ENCODE results near the gene EPHX1. TPM values are rescaled to one million over a fixed set of nuclear protein-coding genes. Genes with fewer than 3 reads are reported as not detected.
"Not testable (repeated sequence)": the region's sequence is repeated elsewhere in the genome, so short reads cannot be mapped to it uniquely, and the experiment has no call there.

EPHX1 gene
- total and polyA plus RNA-seq, 2 of the 8 experiments (the other 6 are each of a cell fraction or from before 2014, with no cell fraction given): 45.3 to 79.1 TPM

DNA sequence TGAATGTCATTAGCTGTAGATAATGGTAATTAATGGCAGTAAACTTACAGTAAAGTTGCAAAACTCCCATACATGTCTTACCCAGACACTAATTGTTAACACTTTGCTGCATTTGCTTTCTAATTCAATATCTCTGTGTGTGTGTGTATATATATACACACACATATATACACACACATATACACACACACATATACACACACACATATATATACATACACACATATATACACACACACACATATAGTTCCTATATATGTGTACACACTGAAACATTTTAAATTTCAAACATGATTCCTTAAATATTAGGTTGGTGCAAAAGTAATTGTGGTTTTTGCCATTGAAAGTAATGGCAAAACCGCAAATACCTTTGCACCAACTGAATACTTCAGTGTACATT, 3.7 kb upstream of the EPHX1 start (continued):
- no peak for TF ChIP-seq SP4 (IDR thresholded peaks at IDR 0.05; ENCODE audit: low read length)

- H3K23ac ChIP-seq (ENCODE audit: insufficient read length); H3K23me2 ChIP-seq (ENCODE audit: low read depth, low read length); H4K91ac ChIP-seq (replicated peaks; ENCODE audit: insufficient read length, low read length); POLR2A ChIA-PET (ENCODE audit: partially characterized antibody); H3K79me1 ChIP-seq (ENCODE audit: low read depth, low read length); FAIRE-seq; DNase-seq (ENCODE audit: low read depth in 1 of 2, low spot score in 2 of 2); H3K36me3 ChIP-seq (ENCODE audit: control insufficient read depth in 2 of 4, insufficient read depth in 4 of 4, low read length in 3 of 4); H2BK12ac ChIP-seq (ENCODE audit: low read depth, low read length); H3K4me2 ChIP-seq (ENCODE audit: insufficient read depth in 1 of 2, low read depth in 2 of 2, low read length in 2 of 2); H3K56ac ChIP-seq (replicated peaks; ENCODE audit: insufficient read length, low read depth, low read length); H4K8ac ChIP-seq (ENCODE audit: extremely low read depth, insufficient read depth, low read length); H2BK15ac ChIP-seq (ENCODE audit: low read length); H3K4ac ChIP-seq (replicated peaks; ENCODE audit: insufficient read length, low read depth, low read length); H3K27ac ChIP-seq (ENCODE audit: low read depth, low read length); H3K14ac ChIP-seq (ENCODE audit: insufficient read length); H2BK5ac ChIP-seq (ENCODE audit: low read depth, low read length); H3K27me3 ChIP-seq (replicated peaks in 1 of 4; ENCODE audit: control insufficient read depth in 3 of 4, extremely low read depth in 1 of 4, insufficient read depth in 3 of 4, low read length in 3 of 4); H2BK20ac ChIP-seq (ENCODE audit: low read length); H3K4me3 ChIP-seq (ENCODE audit: extremely low read depth in 1 of 4, insufficient read depth in 2 of 4, low read depth in 3 of 4, low read length in 4 of 4); H3K79me2 ChIP-seq (ENCODE audit: control insufficient read depth in 1 of 2, insufficient read depth in 2 of 2, low read length in 2 of 2); H3K9me3 ChIP-seq (ENCODE audit: insufficient read depth in 2 of 2, low read depth in 1 of 2, low read length in 1 of 2); H3K18ac ChIP-seq (ENCODE audit: extremely low read depth, low read length); H2AK5ac ChIP-seq (ENCODE audit: low read depth, low read length); H2BK120ac ChIP-seq (replicated peaks; ENCODE audit: low read depth, low read length); H3K9ac ChIP-seq (replicated peaks in 1 of 4; ENCODE audit: extremely low read depth in 1 of 4, low read depth in 3 of 4, low read length in 3 of 4); H4K20me1 ChIP-seq (replicated peaks in 1 of 2; ENCODE audit: control insufficient read depth in 1 of 2, insufficient read depth in 2 of 2, low read length in 2 of 2); H2AFZ ChIP-seq (ENCODE audit: low read length); H3K4me1 ChIP-seq (replicated peaks in 1 of 4; ENCODE audit: control insufficient read depth in 3 of 4, insufficient read depth in 4 of 4, low read length in 3 of 4); H4K5ac ChIP-seq (ENCODE audit: insufficient read length, low read depth, low read length): not testable (repeated sequence)
- CTCF ChIA-PET (ENCODE audit: partially characterized antibody): interaction anchor here (0.7 to 8.4 kb wide), 3 partner anchors 27 to 336 kb away, joined by 3 to 50 read pairs (median 3); partner anchors contain the start of gene SRP9
- WGBS, 2 experiments (ENCODE audit: extremely low coverage in 1 of 2, insufficient coverage in 1 of 2, insufficient read length in 1 of 2, insufficient replicate concordance in 2 of 2, low coverage in 1 of 2, low lambda C conversion rate in 2 of 2, missing lambda C conversion rate in 1 of 2): 87% methylated on average over 1 of the region's 3 CpGs; no CpG with 5 or more reads in 1 of the 2 experiments
Measured at GRCh38 chr1:225806736-225807135, 3.2 kb upstream of the EPHX1 start.
